Neural progenitor cell (in vitro differentiated cells): ENCODE measurements around the gene OPCML.

Source experiments
- CTCF ChIP-seq: fragments of 200-600 bp; sonication (generic); IDR thresholded peaks from 2 replicates; pipeline ENCODE4 v1.5.1; 2017; ENCODE audit warnings: antibody characterized with exemption, mild to moderate bottlenecking
- EZH2 ChIP-seq: fragments of 200-600 bp; sonication (generic); IDR thresholded peaks from 2 replicates; pipeline ENCODE4 v1.6.1; 2017; ENCODE audit warnings: antibody characterized with exemption, mild to moderate bottlenecking, moderate library complexity
- EZH2phosphoT487 ChIP-seq: fragments of 200-600 bp; sonication (generic); IDR thresholded peaks from 2 replicates; pipeline ENCODE4 v1.6.1; 2017; ENCODE audit warnings: antibody characterized with exemption

DNA sequence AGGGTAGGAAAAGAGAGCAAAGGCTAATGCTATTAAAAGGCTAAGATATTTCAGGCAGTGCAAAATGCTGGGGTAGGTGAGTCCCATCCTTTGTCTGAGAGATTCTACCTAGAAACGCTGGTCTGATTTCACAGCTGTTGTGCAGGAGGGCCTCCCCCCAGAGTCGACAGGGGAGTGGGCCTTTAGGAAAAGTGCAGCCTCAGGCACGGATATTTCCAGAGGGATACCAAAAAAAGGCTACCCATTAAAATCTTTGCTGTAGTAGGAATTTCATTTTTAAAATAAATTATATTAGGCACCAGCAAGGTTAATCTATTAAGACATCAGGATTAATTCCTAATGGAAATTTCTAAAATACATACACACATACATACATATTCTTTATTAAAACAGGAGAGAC lies 280.5 kb downstream of the OPCML start:
- no peak for TF ChIP-seq CTCF
- no peak for TF ChIP-seq EZH2phosphoT487
- TF ChIP-seq EZH2, result no peak
